ENCODE data around the gene DDX39A.

- TF ChIP-seq NRF1 (IDR thresholded peaks at IDR 0.05; ENCODE audit: low read depth, low read length) (no peak), CBX5 (IDR thresholded peaks at IDR 0.05; ENCODE audit: low read depth, low read length) (no peak), CHD1 (IDR thresholded peaks at IDR 0.05; ENCODE audit: low read depth, low read length) (no peak), SUZ12 (IDR thresholded peaks at IDR 0.05; ENCODE audit: low read length) (no peak), E2F6 (IDR thresholded peaks at IDR 0.05) (peak; percentile 90), CTCF (IDR thresholded peaks at IDR 0.05; ENCODE audit: control extremely low read depth in 1 of 3, insufficient read depth in 1 of 3, low read depth in 1 of 3, low read length in 3 of 3) (no peak), BCL11A (IDR thresholded peaks at IDR 0.05; ENCODE audit: low read depth in 2 of 2, low read length in 2 of 2) (no peak), YY1 (IDR thresholded peaks at IDR 0.05; ENCODE audit: low read depth, low read length) (peak; percentile 94), EZH2 (IDR thresholded peaks at IDR 0.05; ENCODE audit: low read depth, low read length, severe bottlenecking) (no peak), POLR2A (IDR thresholded peaks at IDR 0.05; ENCODE audit: control extremely low read depth in 1 of 2, low read depth in 2 of 2, low read length in 2 of 2) (peak in 1 of 2 experiments; percentile 89; a peak in 2 of 3 replicates), EGR1 (IDR thresholded peaks at IDR 0.05; ENCODE audit: borderline replicate concordance, low read depth, low read length) (no peak), RBBP5 (IDR thresholded peaks at IDR 0.05; ENCODE audit: borderline replicate concordance, low read depth, low read length) (no peak), SAP30 (IDR thresholded peaks at IDR 0.05; ENCODE audit: insufficient read depth, insufficient replicate concordance, low read length) (no peak), POLR2AphosphoS5 (IDR thresholded peaks at IDR 0.05; ENCODE audit: low read depth, low read length) (peak; percentile 77)
Measured at GRCh38 chr19:14419106-14419813, at the start of gene DDX39A.

Measured in H1 (cell line).